PFSK-1 (cell line): ENCODE measurements around the gene KCNIP4.

Experiments used
- POLR2AphosphoS5 ChIP-seq: IDR thresholded peaks from 2 replicates; pipeline ENCODE4 v1.6.1; 2012; ENCODE audit warnings: low read depth, mild to moderate bottlenecking, control low read depth, low read length, moderate library complexity
- TAF1 ChIP-seq: IDR thresholded peaks from 2 replicates; pipeline ENCODE4 v1.6.1; 2012; ENCODE audit warnings: low read length, control low read depth, borderline replicate concordance; ENCODE audit not compliant: insufficient read depth
- TF ChIP-seq, protein P1 (sequence below), 2 experiments: IDR thresholded peaks; 2 replicates each; pipeline versions ENCODE4 v1.6.1 to v1.8.0; 2011 to 2012; ENCODE audit warnings: low read depth in 2 of 2, low read length in 2 of 2, control low read depth in 1 of 2, inconsistent platforms in 1 of 2, mild to moderate bottlenecking in 1 of 2, moderate library complexity in 1 of 2; ENCODE audit not compliant: insufficient read depth in 1 of 2

DNA sequence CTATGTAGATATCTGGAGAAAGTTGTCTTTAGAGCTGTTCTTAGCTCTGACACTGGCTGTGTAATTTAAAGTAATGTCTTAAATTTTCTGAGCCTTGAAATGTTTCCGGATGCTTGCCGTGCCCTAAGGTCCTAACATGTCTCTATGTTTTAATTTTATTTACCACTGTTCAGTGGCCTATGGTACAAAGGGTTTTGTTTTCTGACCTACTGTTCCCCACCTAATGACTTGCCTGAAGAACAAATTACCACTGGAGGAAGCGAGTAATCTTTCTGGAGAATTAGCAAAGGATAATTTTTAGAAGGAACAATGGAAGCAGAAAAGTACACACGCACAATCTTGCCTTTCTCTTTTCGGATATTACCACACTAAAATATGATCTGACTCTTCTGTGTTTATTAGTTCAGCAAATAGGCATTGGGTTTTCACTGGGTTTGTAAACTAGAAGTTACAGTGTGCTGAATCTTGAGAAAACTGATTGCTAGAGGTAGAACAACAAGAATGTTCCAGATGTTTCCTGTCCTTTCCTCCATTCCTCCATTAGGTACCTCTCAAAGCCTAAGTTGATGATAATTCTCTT is 812.4 kb downstream of the KCNIP4 start:
- TF ChIP-seq TAF1 = no peak
- no peak for TF ChIP-seq POLR2AphosphoS5
- TF ChIP-seq, protein P1, sequence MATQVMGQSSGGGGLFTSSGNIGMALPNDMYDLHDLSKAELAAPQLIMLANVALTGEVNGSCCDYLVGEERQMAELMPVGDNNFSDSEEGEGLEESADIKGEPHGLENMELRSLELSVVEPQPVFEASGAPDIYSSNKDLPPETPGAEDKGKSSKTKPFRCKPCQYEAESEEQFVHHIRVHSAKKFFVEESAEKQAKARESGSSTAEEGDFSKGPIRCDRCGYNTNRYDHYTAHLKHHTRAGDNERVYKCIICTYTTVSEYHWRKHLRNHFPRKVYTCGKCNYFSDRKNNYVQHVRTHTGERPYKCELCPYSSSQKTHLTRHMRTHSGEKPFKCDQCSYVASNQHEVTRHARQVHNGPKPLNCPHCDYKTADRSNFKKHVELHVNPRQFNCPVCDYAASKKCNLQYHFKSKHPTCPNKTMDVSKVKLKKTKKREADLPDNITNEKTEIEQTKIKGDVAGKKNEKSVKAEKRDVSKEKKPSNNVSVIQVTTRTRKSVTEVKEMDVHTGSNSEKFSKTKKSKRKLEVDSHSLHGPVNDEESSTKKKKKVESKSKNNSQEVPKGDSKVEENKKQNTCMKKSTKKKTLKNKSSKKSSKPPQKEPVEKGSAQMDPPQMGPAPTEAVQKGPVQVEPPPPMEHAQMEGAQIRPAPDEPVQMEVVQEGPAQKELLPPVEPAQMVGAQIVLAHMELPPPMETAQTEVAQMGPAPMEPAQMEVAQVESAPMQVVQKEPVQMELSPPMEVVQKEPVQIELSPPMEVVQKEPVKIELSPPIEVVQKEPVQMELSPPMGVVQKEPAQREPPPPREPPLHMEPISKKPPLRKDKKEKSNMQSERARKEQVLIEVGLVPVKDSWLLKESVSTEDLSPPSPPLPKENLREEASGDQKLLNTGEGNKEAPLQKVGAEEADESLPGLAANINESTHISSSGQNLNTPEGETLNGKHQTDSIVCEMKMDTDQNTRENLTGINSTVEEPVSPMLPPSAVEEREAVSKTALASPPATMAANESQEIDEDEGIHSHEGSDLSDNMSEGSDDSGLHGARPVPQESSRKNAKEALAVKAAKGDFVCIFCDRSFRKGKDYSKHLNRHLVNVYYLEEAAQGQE (IDR thresholded peaks at IDR 0.05; ENCODE audit: insufficient read depth in 1 of 2, low read depth in 2 of 2, low read length in 2 of 2) = no peak
